ENCODE results near the gene PACRG.

Gene PACRG

DNA sequence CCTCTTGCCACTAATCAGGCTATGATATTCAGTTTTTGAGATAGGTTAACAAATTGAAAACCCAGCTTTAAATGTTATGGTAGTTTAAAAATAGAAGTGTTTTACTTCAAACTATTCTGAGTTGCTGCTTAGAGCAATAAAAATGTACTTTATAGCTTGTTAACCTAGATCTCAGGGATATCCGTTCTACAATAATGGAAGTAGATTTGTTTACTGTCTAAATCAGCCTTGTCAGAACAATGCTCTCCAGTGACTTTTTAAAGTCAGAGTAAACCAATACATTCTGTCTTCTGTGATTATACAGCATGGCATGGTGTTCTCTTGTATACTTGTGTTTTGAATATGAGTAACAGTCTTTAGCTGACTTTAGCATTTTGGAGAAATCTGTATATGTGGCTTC is 161.5 kb downstream of the PACRG start:
- H3K9me3 ChIP-seq (ENCODE audit: insufficient read depth, low read length): no peaks in the 10 kb centered on the region
- TF ChIP-seq, protein P1, sequence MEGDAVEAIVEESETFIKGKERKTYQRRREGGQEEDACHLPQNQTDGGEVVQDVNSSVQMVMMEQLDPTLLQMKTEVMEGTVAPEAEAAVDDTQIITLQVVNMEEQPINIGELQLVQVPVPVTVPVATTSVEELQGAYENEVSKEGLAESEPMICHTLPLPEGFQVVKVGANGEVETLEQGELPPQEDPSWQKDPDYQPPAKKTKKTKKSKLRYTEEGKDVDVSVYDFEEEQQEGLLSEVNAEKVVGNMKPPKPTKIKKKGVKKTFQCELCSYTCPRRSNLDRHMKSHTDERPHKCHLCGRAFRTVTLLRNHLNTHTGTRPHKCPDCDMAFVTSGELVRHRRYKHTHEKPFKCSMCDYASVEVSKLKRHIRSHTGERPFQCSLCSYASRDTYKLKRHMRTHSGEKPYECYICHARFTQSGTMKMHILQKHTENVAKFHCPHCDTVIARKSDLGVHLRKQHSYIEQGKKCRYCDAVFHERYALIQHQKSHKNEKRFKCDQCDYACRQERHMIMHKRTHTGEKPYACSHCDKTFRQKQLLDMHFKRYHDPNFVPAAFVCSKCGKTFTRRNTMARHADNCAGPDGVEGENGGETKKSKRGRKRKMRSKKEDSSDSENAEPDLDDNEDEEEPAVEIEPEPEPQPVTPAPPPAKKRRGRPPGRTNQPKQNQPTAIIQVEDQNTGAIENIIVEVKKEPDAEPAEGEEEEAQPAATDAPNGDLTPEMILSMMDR (IDR thresholded peaks at IDR 0.05; ENCODE audit: insufficient read depth, low read length, poor library complexity, severe bottlenecking): no peak
- TF ChIP-seq EZH2phosphoT487 (conservative IDR thresholded peaks at IDR 0.05; ENCODE audit: low read length): no peak
- no peak overlapping the region for H3K4me3 ChIP-seq (ENCODE audit: insufficient read depth, low read length, poor library complexity, severe bottlenecking)
- no peak overlapping the region for H3K9ac ChIP-seq (ENCODE audit: low read length)
- H3F3A ChIP-seq (ENCODE audit: insufficient read depth): no peaks in the 10 kb centered on the region
- no peaks in the 10 kb centered on the region for H3K27me3 ChIP-seq (ENCODE audit: low read length)
- H2AFZ ChIP-seq (ENCODE audit: low read depth, low read length, severe bottlenecking): no peak overlapping the region
- H3K36me3 ChIP-seq (ENCODE audit: low read length): no peaks in the 10 kb centered on the region
- no peaks in the 10 kb centered on the region for H3K79me2 ChIP-seq (ENCODE audit: insufficient read depth, low read length)
- no peaks in the 10 kb centered on the region for H3K9me2 ChIP-seq (replicated peaks; ENCODE audit: insufficient read depth, low read length)
- no peak overlapping the region for H3K4me2 ChIP-seq (ENCODE audit: low read depth, low read length, poor library complexity, severe bottlenecking)
- H4K20me1 ChIP-seq (ENCODE audit: low read depth, low read length): no peaks in the 10 kb centered on the region
- no peak overlapping the region for H3K27ac ChIP-seq (ENCODE audit: low read depth, low read length)

DNA sequence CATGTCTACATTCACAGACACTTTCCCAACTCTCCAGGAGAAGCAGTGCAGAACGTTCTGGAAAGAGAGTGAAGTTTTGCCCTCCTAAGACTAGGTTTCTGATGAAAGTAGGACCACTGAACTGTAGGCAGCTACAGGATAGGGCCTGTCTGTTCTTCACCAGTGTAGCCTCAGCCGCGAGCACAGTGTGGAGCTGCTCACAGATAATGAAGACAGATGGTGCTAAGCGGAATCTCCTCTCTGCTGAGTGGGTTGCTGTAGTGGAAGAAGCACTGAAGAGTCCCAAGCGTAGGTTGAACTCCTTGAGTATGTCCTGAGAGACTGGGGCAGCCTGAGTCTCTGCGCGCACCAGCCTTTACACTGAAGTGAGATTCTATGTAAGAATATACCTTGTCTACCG is 170.2 kb downstream of the PACRG start:
- Histone ChIP-seq H3K27ac (ENCODE audit: low read depth, low read length) (no peak overlapping the region), H3K79me2 (ENCODE audit: insufficient read depth, low read length) (no peaks in the 10 kb centered on the region), H3K9me3 (ENCODE audit: insufficient read depth, low read length) (no peaks in the 10 kb centered on the region), H3K4me3 (ENCODE audit: insufficient read depth, low read length, poor library complexity, severe bottlenecking) (no peak overlapping the region), H2AFZ (ENCODE audit: low read depth, low read length, severe bottlenecking) (no peak overlapping the region), H3K27me3 (ENCODE audit: low read length) (no peaks in the 10 kb centered on the region), H4K20me1 (ENCODE audit: low read depth, low read length) (no peaks in the 10 kb centered on the region), H3K9ac (ENCODE audit: low read length) (no peak overlapping the region), H3K36me3 (ENCODE audit: low read length) (no peaks in the 10 kb centered on the region), H3F3A (ENCODE audit: insufficient read depth) (no peaks in the 10 kb centered on the region), H3K9me2 (replicated peaks; ENCODE audit: insufficient read depth, low read length) (no peaks in the 10 kb centered on the region), H3K4me2 (ENCODE audit: low read depth, low read length, poor library complexity, severe bottlenecking) (no peak overlapping the region)
- no peak for TF ChIP-seq EZH2phosphoT487 (conservative IDR thresholded peaks at IDR 0.05; ENCODE audit: low read length)
- TF ChIP-seq, protein P1 (IDR thresholded peaks at IDR 0.05; ENCODE audit: insufficient read depth, low read length, poor library complexity, severe bottlenecking): no peak

DNA sequence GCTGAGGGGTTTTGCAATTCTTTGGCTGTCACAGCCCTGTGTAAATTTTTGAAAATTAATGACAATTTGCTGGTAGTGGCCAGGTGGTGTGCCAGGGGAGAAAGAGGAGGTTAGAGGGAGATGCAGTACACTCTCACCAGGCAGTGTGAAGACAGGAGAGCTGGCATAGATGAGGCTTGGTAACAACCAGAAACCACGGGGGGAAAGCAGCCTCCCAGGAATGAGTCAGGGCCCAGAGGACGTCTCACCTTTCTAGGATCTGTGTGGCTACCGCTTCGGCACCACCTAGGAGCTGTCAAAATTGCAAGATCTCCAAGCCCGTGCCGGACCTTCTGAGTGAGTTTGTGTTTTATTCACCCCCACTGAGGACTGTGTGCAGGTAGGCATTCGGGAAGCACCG is 171.4 kb downstream of the PACRG start:
- Histone ChIP-seq H4K20me1 (ENCODE audit: low read depth, low read length) (no peaks in the 10 kb centered on the region), H2AFZ (ENCODE audit: low read depth, low read length, severe bottlenecking) (no peak overlapping the region), H3K4me3 (ENCODE audit: insufficient read depth, low read length, poor library complexity, severe bottlenecking) (no peak overlapping the region), H3F3A (ENCODE audit: insufficient read depth) (no peaks in the 10 kb centered on the region), H3K9me3 (ENCODE audit: insufficient read depth, low read length) (no peaks in the 10 kb centered on the region), H3K27ac (ENCODE audit: low read depth, low read length) (no peak overlapping the region), H3K4me2 (ENCODE audit: low read depth, low read length, poor library complexity, severe bottlenecking) (no peak overlapping the region), H3K9me2 (replicated peaks; ENCODE audit: insufficient read depth, low read length) (no peaks in the 10 kb centered on the region), H3K27me3 (ENCODE audit: low read length) (no peaks in the 10 kb centered on the region), H3K9ac (ENCODE audit: low read length) (no peak overlapping the region), H3K79me2 (ENCODE audit: insufficient read depth, low read length) (no peaks in the 10 kb centered on the region), H3K36me3 (ENCODE audit: low read length) (no peaks in the 10 kb centered on the region)
- TF ChIP-seq EZH2phosphoT487 (conservative IDR thresholded peaks at IDR 0.05; ENCODE audit: low read length): no peak
- TF ChIP-seq, protein P1 (IDR thresholded peaks at IDR 0.05; ENCODE audit: insufficient read depth, low read length, poor library complexity, severe bottlenecking): no peak
